ENCODE data around the gene VAV2. TPM values are rescaled to one million over a fixed set of nuclear protein-coding genes. Genes with fewer than 3 reads are reported as not detected.

The VAV2 gene
- total RNA-seq, 1 donor from 2014 or later = 7.6 TPM

- intact Hi-C loops (cut with DNase I) = no loop called here
- ATAC-seq = no peak
- peak; percentile 59 for DNase-seq (ENCODE audit: missing footprints)
Measured at GRCh38 chr9:133842721-133843227, 149.3 kb downstream of the VAV2 start.

GRCh38 chr9:133842174-133842573 is 149.9 kb downstream of the VAV2 start:
- ATAC-seq (no peak), DNase-seq (ENCODE audit: missing footprints) (peak; percentile 54)
- intact Hi-C loops (cut with DNase I) = no loop called here

DNA sequence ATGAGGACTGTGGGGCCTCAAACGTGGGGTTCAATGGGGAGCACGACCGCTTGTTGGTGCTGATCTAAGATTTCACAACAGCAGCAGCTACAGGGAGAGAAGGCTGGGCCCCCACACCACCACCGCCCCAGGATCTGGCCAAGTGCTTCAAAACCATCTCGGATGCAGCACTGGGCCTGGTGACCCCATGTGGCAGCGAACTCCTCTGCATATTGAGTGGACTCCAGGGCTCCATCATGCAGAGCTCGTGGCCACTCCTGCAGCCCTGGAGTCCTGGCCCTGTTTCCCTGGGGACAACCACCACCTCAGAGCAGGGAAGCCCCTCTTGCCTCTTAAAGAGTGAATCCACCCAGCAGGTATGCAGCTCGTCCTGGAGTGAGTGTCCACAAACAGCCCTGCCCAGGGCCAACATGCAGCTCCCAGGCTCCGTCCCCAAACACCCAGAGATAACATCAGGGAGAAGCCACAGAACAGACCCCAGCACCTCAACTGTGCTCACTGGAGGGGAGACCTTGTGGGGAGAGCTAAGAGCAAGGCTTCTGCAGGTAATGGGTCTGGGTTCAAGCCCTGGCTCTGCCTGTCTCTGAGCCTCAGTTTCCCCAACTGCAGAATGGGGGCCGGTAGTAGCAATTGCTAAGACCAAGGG is 150.8 kb downstream of the VAV2 start:
- intact Hi-C loops (cut with DNase I) = no loop called here
- DNase-seq (ENCODE audit: missing footprints) (no peak), ATAC-seq (no peak)

DNA sequence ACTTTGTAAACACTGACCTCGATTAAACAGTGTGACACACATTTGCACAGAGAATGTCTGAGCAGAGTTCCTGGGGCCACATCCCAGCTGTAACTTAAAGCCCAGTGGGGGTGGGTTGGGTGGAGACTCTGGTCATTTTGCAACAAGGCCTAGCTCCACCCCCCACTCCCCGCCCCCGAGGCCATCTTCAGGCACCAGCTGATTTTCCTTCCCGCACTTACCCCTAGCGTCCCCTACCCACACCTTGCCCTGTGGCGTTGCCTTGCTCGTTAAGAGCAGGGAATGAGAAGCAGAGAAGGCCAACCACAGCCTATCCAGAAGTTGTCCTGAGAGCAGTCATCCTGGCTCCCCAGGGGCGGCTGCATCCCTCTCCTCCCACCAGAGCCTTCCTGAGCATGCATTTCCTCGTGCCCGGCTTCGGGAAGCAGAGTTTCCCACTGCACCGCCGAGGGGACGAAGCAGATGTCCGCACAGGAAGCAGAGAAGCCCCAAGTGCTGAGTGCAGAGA is 152.2 kb downstream of the VAV2 start:
- ATAC-seq (peak; percentile 67), DNase-seq (ENCODE audit: missing footprints) (peak; percentile 61)
- intact Hi-C loops (cut with DNase I) = no loop called here

- intact Hi-C loops (cut with DNase I) = no loop called here
- no peak for ATAC-seq
Measured at GRCh38 chr9:133838859-133839507, 153.1 kb downstream of the VAV2 start.

GRCh38 chr9:133837627-133838597 is 154.2 kb downstream of the VAV2 start:
- intact Hi-C loops (cut with DNase I) = no loop called here
- DNase-seq (ENCODE audit: missing footprints) = peak; percentile 47
- no peak for ATAC-seq

More at GRCh38 chr9:133838859-133839507, 153.1 kb downstream of the VAV2 start:
- DNase-seq (ENCODE audit: missing footprints) = no peak

DNA sequence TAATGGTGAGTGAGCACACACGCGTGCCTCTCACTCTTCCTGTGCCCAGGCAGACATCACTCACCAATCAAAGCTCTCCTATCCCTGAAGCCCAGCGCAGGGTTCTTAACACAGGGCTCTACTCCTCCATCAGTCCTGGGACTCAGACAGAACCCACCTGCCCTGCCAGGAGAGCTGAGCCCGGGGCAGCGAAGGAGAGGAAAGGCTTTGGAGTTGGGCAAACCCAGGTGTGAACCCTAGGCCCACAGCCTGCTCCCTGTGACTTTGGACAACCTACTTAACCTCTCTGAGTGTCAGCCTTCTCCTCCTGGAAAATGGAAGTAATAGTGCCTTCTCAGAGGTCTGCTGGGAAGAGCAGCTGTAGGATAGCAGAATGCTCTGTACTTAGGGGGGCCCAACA is 155.3 kb downstream of the VAV2 start:
- intact Hi-C loops (cut with DNase I) = no loop called here
- peak; percentile 53 for DNase-seq (ENCODE audit: missing footprints)
- no peak for ATAC-seq

DNA sequence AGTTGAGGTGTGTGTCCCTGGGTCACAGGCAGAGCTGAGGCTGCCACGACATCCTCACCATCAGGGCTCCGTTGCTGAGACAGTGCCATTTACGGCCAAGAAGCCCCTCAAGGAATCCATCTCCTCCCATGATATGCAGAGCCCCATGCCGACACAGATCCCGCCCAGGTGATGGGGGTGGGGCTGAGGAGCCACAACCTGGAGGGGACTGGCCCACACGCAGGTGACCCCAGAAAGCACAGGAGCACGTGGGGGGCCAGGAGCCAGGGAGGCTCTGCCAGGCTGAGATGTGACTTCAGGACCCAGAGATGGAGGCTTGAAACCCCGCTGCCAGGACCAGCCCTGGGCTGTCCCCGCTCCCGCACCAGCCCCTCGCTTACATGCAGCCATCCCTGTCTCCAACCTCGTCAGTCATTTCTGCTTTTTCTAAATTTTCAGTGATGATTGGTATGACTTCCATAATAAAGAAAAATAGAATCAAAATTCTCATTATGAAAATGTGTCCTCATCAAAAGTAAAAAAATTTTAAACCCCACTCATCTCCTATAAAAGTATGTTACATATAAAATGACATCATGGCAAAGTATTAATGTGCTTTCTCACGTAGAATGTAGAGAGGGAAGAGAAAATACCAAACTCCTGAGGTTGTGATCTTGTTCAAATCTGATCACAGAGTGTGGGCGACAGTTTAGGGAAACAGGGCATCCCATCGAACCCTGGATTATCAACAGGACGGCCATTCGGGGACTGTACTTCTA is 155.9 kb downstream of the VAV2 start:
- peak; percentile 32 for DNase-seq (ENCODE audit: missing footprints)
- no peak for ATAC-seq
- intact Hi-C loops (cut with DNase I) = no loop called here

DNA sequence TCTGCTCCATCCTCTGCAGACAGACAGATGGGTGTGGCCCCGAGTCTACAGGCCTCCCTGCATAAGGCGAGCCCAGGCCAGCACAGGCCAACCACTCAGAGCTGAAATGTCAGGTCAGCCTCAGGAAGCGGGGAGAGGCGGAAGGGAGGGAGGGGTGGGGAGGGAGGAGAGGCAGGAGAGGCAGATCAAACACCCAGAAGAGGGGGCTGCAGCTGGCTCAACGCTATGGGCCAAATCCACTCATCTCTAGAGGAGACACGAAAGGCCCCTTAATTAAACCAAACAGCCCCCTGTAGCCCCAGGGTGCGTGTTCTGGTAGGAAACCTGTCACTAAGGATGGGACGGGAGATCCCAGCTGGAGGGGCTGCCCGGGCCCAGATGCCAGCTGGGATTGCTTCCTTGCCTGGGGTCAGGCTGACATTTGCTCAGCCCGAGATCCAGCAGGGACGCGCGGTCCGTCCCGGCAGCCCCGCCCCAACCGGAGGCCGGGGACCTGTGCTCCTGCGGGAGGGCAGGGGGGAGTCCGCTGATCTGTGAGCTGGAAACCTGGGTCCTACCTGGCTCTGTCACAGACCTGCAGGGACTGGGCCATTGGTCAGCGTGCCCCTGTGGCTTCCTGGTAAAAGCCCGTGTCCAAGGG is 156.7 kb downstream of the VAV2 start:
- intact Hi-C loops (cut with DNase I) = no loop called here
- DNase-seq (ENCODE audit: missing footprints) (peak; percentile 18), ATAC-seq (no peak)

DNA sequence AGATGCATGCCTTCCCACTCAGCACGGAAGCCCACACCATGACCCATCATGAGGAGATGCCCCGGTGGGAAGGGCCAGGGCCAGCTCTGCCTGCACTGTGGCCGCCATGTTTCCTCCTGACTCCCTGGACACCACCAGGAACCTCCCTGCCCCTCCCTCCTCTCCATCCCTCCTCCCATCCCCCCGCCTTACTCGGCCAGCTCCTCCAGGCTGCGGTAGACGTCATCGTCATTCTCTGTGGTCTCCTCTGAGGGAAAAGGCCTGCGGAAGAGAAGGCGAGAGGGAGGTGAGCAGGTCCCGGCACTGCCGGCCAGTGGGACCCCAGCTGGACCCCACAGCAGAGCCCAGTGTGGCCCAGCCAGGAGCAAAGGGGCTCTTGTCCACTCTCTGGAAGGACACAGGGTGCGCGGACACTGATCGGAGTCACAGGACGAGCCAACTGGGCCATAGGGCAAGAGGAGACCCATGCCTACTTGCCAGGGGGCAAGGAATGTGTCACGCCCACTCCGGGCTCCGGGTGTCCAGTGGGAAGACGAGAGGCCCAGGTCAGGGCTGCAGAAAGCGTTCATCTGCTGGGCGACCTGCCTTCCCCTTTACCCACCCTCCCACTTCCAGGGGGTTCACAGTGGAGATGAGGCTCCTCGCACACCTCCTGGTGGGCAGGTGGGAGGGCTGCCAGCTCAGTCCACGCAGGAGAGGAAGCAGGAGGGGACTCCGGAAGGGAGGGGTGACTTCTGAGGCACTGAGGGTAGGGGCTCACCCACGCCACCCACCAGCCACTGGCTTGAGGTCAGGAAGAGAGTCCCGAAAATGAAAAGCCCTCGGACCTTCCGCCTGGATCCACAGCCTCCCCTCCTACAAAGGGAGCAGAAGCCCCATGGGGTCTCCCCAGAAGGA is 157.8 kb downstream of the VAV2 start:
- ATAC-seq = no peak
- intact Hi-C loops (cut with DNase I) = no loop called here
- DNase-seq (ENCODE audit: missing footprints) = peak; percentile 8

- ATAC-seq = no peak
- peak; percentile 48 for DNase-seq (ENCODE audit: missing footprints)
Measured at GRCh38 chr9:133833388-133834025, 158.6 kb downstream of the VAV2 start.

DNA sequence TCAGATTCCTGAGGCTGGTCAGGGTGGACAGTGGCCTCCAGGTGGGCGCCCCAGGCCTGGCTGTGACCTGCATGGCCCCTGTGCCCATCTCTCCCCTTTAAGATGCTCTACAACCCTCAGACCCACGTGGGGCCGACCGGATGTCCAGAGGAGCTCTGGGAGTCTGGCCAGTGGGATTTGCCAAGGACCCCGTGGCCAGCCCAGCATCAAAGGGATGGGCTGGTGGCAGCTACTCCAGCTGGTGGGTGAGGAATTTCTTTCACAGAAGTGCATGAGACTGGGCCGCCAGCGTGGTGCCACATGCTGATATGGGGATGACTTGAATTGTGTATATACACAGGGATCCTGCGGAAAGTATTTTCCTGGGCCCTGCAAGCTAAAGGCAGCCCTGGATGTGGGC is 159.2 kb downstream of the VAV2 start:
- peak; percentile 11 for DNase-seq (ENCODE audit: missing footprints)
- intact Hi-C loops (cut with DNase I) = no loop called here
- ATAC-seq = no peak

More at GRCh38 chr9:133833388-133834025, 158.6 kb downstream of the VAV2 start:
- intact Hi-C loops (cut with DNase I) = no loop called here

GRCh38 chr9:133830711-133831110 is 161.4 kb downstream of the VAV2 start:
- no peak for DNase-seq (ENCODE audit: missing footprints)
- intact Hi-C loops (cut with DNase I) = no loop called here
- ATAC-seq = no peak

GRCh38 chr9:133830310-133830709 is 161.8 kb downstream of the VAV2 start:
- intact Hi-C loops (cut with DNase I) = no loop called here
- no peak for ATAC-seq

GRCh38 chr9:133828338-133828997 is 163.7 kb downstream of the VAV2 start:
- intact Hi-C loops (cut with DNase I) = no loop called here
- ATAC-seq (no peak), DNase-seq (ENCODE audit: missing footprints) (peak; percentile 32)

More at GRCh38 chr9:133830310-133830709, 161.8 kb downstream of the VAV2 start:
- peak; percentile 20 for DNase-seq (ENCODE audit: missing footprints)

Data from Right ventricle myocardium inferior (tissue), 1 donor.